Pancreas (tissue), 10 donors: ENCODE data around the gene NUP93. TPM values are rescaled to one million over a fixed set of nuclear protein-coding genes. Genes with fewer than 3 reads are reported as not detected.

Source experiments
- ATAC-seq, 4 donors: fragments of 200-7000 bp; cut with Tn5 transposase; one replicate each; pipeline versions ENCODE4 v1.8.0 to v1.9.1; 2020; ENCODE audit warnings: mild to moderate bottlenecking in 4 of 4, moderate library complexity in 4 of 4
- DNase-seq, 6 donors: peaks; one replicate each; pipeline ENCODE4 v3.0.0-alpha.2; 2020
- FAIRE-seq: peaks from 2 replicates; lab custom pipeline; 2012; peaks lifted over from hg19 to GRCh38; lab: Jason Lieb, UNC
- H3K27ac ChIP-seq, 4 donors: fragments of 200-600 bp; sonication (generic); 1 replicate in 3 of 4; 2 replicates in 1 of 4; pipeline versions ENCODE4 v1.5.0 to v1.8.0; 2020
- H3K27me3 ChIP-seq, 4 donors: fragments of 200-600 bp; one replicate each; pipeline ENCODE4 v1.8.0; 2021
- H3K36me3 ChIP-seq, 3 donors: fragments of 200-600 bp; sonication (generic) in 1 of 3; one replicate each; pipeline versions ENCODE4 v1.5.0 to v1.8.0; 2020 to 2021
- H3K4me1 ChIP-seq, 3 donors: fragments of 200-600 bp; one replicate each; pipeline ENCODE4 v1.8.0; 2021
- H3K4me3 ChIP-seq, 4 donors: fragments of 200-600 bp; sonication (generic) in 2 of 4; one replicate each; pipeline versions ENCODE4 v1.5.0 to v1.8.0; 2020 to 2021
- H3K9me3 ChIP-seq, 4 donors: fragments of 200-600 bp; one replicate each; pipeline ENCODE4 v1.8.0; 2021
- WGBS, 2 donors: extraction: QIAGEN DNeasy Blood & Tissue Kit; methylation state at CpG; one replicate each; pipeline ENCODE4 v1.1.7; 2013; 5-methylcytosine and 5-hydroxymethylcytosine counted together
- intact Hi-C, 3 donors: fragments of 100-400 bp; cut with DNase I; formaldehyde crosslinking; loops; one replicate each; pipeline versions ENCODE4 v1.11.1 to v1.14.2; 2022
- polyA plus RNA-seq, 2 donors: library from polyadenylated mRNA; stranded (reverse); fragments of 200-250 nt; gene quantifications; one replicate each; pipeline ENCODE4 v1.2.3, GENCODE V29; 2013
- total RNA-seq, 6 donors: library from RNA; stranded (reverse); fragmentation: NEBNext Ultra II Directional in 4 of 6; extraction: Animal tissue kit (Norgen Biotek cat#: 25700) in 4 of 6; gene quantifications; one replicate each; pipeline versions ENCODE4 v1.2.1 to v1.2.4, GENCODE V29; 2021 to 2023
- TF ChIP-seq, protein P1 (sequence below), 4 donors: fragments of 200-600 bp; sonication (generic) in 3 of 4; IDR thresholded peaks; one replicate each; pipeline versions ENCODE4 v1.5.0 to v1.8.0; 2021; ENCODE audit warnings: antibody characterized with exemption in 4 of 4
- donor health status: healthy with polysubstance abuse.
- donor health status: DM: no; HTN: no; CAD: no; lungs with moderate emphysema.
- donor health status: DM: no; HTN: no; CAD: no.
- donor health status: control.
- donor health status: control.
- donor health status: Bipolar disorder and iron deficiency.
- donor health status: DM: yes; HTN: yes; CAD: no.
- donor health status: DM: no; HTN: no; CAD: no.
- donor health status: DM: no; HTN: no; CAD: no.
- donor health status: DM: yes; HTN: yes; CAD: no.

The NUP93 gene
- total and polyA plus RNA-seq, 8 donors = 13.1 to 31.4 (median 21.2) TPM

DNA sequence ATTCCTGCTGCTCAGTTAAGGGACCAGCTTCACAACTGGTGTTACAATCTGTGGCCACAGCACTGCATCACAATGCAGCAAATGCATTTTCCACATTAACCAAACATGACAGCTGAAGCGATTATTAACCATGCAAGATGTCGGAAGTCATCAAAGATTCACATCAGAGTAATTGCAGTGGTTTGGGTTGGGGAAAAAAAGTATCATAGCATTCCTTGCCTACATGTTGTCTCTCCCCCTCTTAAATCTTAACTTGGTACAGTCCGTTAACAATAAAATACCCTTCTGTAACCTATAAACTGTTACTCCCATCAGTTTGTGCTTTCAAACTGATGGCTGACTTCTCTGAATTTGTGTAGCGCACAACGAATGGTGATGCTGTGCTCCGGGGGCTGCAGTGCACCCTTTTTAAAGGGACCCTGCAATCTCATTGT is 51.6 kb downstream of the NUP93 start:
- H3K36me3 ChIP-seq = no peaks in the 10 kb centered on the region
- 79% methylated on average over 6 of the region's 6 CpGs for WGBS, 2 donors
- FAIRE-seq (no peak), DNase-seq (no peak), ATAC-seq (no peak)
- H3K27me3 ChIP-seq = no peaks in the 10 kb centered on the region
- H3K27ac ChIP-seq = no peak overlapping the region
- TF ChIP-seq, protein P1, sequence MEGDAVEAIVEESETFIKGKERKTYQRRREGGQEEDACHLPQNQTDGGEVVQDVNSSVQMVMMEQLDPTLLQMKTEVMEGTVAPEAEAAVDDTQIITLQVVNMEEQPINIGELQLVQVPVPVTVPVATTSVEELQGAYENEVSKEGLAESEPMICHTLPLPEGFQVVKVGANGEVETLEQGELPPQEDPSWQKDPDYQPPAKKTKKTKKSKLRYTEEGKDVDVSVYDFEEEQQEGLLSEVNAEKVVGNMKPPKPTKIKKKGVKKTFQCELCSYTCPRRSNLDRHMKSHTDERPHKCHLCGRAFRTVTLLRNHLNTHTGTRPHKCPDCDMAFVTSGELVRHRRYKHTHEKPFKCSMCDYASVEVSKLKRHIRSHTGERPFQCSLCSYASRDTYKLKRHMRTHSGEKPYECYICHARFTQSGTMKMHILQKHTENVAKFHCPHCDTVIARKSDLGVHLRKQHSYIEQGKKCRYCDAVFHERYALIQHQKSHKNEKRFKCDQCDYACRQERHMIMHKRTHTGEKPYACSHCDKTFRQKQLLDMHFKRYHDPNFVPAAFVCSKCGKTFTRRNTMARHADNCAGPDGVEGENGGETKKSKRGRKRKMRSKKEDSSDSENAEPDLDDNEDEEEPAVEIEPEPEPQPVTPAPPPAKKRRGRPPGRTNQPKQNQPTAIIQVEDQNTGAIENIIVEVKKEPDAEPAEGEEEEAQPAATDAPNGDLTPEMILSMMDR (IDR thresholded peaks at IDR 0.05) = no peak
- H3K4me3 ChIP-seq = no peak overlapping the region
- intact Hi-C loops = no loop called here
- H3K9me3 ChIP-seq = no peaks in the 10 kb centered on the region
- H3K4me1 ChIP-seq = peaks cover 0 to 6% (median 3%) of the 10 kb centered on the region in 3 donors

- H3K4me3 ChIP-seq = no peak overlapping the region
- H3K9me3 ChIP-seq = no peaks in the 10 kb centered on the region
- no peak overlapping the region for H3K27ac ChIP-seq
- 79 to 81% methylated on average over 5 of the region's 5 CpGs for WGBS, 2 donors
- no peak for DNase-seq
- no peak for ATAC-seq
- H3K4me1 ChIP-seq = no peaks in the 10 kb centered on the region
- no peaks in the 10 kb centered on the region for H3K36me3 ChIP-seq
- no peak for FAIRE-seq
- TF ChIP-seq, protein P1 (IDR thresholded peaks at IDR 0.05) = no peak
- intact Hi-C loops = no loop called here
- H3K27me3 ChIP-seq = no peaks in the 10 kb centered on the region
Observed at GRCh38 chr16:56783344-56783743, 53.4 kb downstream of the NUP93 start.

GRCh38 chr16:56785317-56785716 is 55.4 kb downstream of the NUP93 start:
- WGBS, 2 donors = 93 to 97% methylated on average over 6 of the region's 6 CpGs
- intact Hi-C loops = no loop called here
- ATAC-seq = no peak
- DNase-seq = no peak
- no peak for FAIRE-seq
- H3K27me3 ChIP-seq = no peaks in the 10 kb centered on the region
- no peak overlapping the region for H3K4me3 ChIP-seq
- H3K36me3 ChIP-seq = no peaks in the 10 kb centered on the region
- TF ChIP-seq, protein P1 (IDR thresholded peaks at IDR 0.05) = no peak
- H3K4me1 ChIP-seq = no peaks in the 10 kb centered on the region
- no peaks in the 10 kb centered on the region for H3K9me3 ChIP-seq
- H3K27ac ChIP-seq = no peak overlapping the region

DNA sequence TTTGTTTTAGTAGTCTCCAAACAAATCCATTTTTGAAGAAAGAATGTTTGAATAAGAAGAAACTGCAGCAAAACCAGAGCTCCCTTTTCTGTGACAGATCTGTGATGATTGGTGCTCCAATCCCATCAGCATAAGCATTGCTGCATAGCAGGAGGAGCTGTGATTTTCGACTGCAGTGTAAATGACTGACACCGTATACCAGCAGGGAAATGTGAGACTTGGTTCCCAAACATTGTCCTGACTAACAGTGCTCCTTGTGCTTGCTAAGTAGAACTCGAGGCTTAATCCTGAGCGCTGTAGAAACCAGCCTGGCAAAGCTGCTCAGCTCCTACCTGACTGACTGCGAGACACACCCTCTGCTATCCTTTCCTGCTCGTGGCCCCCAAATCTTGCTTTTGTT is 57.2 kb downstream of the NUP93 start:
- H3K4me1 ChIP-seq = no peaks in the 10 kb centered on the region
- no peaks in the 10 kb centered on the region for H3K36me3 ChIP-seq
- no peak for ATAC-seq
- H3K9me3 ChIP-seq = no peaks in the 10 kb centered on the region
- no peak overlapping the region for H3K27ac ChIP-seq
- 71 to 81% methylated on average over 6 of the region's 6 CpGs for whole genome bisulfite sequencing, 2 donors
- no peak for DNase-seq
- no peaks in the 10 kb centered on the region for H3K27me3 ChIP-seq
- FAIRE-seq = no peak
- intact Hi-C loops = no loop called here
- no peak overlapping the region for H3K4me3 ChIP-seq
- TF ChIP-seq, protein P1 (IDR thresholded peaks at IDR 0.05) = no peak

DNA sequence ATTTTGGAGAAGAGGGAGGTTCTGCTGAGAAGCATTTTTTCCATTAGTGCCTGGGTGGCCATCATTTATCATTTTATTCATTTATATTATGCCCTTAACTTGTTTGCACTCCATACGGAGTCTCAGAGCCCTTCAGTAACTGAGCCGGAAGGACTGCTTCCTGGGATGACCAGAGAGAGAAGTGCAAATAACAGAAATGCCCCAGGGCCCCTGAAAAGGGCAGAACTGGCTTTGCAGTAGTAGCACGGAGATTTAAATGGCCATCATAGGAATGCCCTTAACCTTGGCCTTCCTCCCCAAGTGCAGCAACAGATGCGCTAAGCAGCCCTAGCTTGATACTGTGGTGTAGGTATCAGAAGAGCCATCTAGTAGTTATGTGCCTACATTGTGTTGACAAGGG is 58.5 kb downstream of the NUP93 start:
- Histone ChIP-seq H3K4me1 (no peaks in the 10 kb centered on the region), H3K27me3 (no peaks in the 10 kb centered on the region), H3K9me3 (no peaks in the 10 kb centered on the region), H3K36me3 (no peaks in the 10 kb centered on the region), H3K4me3 (no peak overlapping the region), H3K27ac (no peak overlapping the region)
- FAIRE-seq = no peak
- WGBS, 2 donors = 88 to 90% methylated on average over 4 of the region's 4 CpGs
- no peak for DNase-seq
- TF ChIP-seq, protein P1 (IDR thresholded peaks at IDR 0.05) = no peak
- ATAC-seq = no peak
- intact Hi-C loops = no loop called here
